RKO (cell line): ENCODE results near the gene FAM89B.
A peak's percentile ranks its signal among the peaks of the same experiment; 100 is the strongest.

Experiments used
- DNase-seq: peaks from one replicate; pipeline ENCODE4 v3.0.0-alpha.2; 2016; ENCODE audit warnings: low spot score

FAM89B gene

GRCh38 chr11:65538915-65539743 lies 33.2 kb upstream of the FAM89B start:
- peak; percentile 55 for DNase-seq

GRCh38 chr11:65539744-65540289 lies 32.5 kb upstream of the FAM89B start:
- DNase-seq: peak; percentile 83

- DNase-seq: peak; percentile 89
These were observed 31.8 kb upstream of the FAM89B start for GRCh38 chr11:65540290-65541092.

GRCh38 chr11:65541093-65541982 lies 31.0 kb upstream of the FAM89B start:
- DNase-seq: no peak

GRCh38 chr11:65542738-65543390 lies 29.5 kb upstream of the FAM89B start:
- no peak for DNase-seq

- no peak for DNase-seq
These were observed 26.5 kb upstream of the FAM89B start for GRCh38 chr11:65545853-65546216.

- peak; percentile 66 for DNase-seq
These were observed 25.9 kb upstream of the FAM89B start for GRCh38 chr11:65546217-65546958.

GRCh38 chr11:65547446-65548125 lies 24.8 kb upstream of the FAM89B start:
- DNase-seq: no peak

- DNase-seq: no peak
These were observed 23.9 kb upstream of the FAM89B start for GRCh38 chr11:65548395-65548794.

- DNase-seq: no peak
These were observed 23.2 kb upstream of the FAM89B start for GRCh38 chr11:65549096-65549495.

- peak; percentile 54 for DNase-seq
These were observed 20.6 kb upstream of the FAM89B start for GRCh38 chr11:65551572-65552387.

GRCh38 chr11:65552388-65552951 lies 19.9 kb upstream of the FAM89B start:
- no peak for DNase-seq

GRCh38 chr11:65553301-65554001 lies 18.9 kb upstream of the FAM89B start:
- DNase-seq: no peak

GRCh38 chr11:65554057-65554818 lies 18.1 kb upstream of the FAM89B start:
- no peak for DNase-seq

GRCh38 chr11:65554842-65555430 lies 17.4 kb upstream of the FAM89B start:
- no peak for DNase-seq

- DNase-seq: peak; percentile 61
These were observed 16.6 kb upstream of the FAM89B start for GRCh38 chr11:65555693-65556231.
